C4-2B (cell line): ENCODE data around the gene SLC34A3.

Experiments used
- H3K27ac ChIP-seq: fragments of 450-650 bp; 2 replicates; pipeline ENCODE4 v1.5.1; 2017
- CTCF ChIP-seq: fragments of 450-650 bp; conservative IDR thresholded peaks from 2 replicates; pipeline ENCODE4 v1.5.1; 2017; ENCODE audit warnings: mild to moderate bottlenecking
- ZFX ChIP-seq: fragments of 450-650 bp; IDR thresholded peaks from 2 replicates; pipeline ENCODE4 v1.6.1; 2017

The SLC34A3 gene

GRCh38 chr9:137277329-137278041 is 46.8 kb downstream of the SLC34A3 start, which contains the start of gene TOR4A:
TSS of gene TOR4A (plus strand) at chr9:137277726. CDS start at chr9:137278690, 964 bp downstream.
- TF ChIP-seq ZFX (no peak), CTCF (no peak)

DNA sequence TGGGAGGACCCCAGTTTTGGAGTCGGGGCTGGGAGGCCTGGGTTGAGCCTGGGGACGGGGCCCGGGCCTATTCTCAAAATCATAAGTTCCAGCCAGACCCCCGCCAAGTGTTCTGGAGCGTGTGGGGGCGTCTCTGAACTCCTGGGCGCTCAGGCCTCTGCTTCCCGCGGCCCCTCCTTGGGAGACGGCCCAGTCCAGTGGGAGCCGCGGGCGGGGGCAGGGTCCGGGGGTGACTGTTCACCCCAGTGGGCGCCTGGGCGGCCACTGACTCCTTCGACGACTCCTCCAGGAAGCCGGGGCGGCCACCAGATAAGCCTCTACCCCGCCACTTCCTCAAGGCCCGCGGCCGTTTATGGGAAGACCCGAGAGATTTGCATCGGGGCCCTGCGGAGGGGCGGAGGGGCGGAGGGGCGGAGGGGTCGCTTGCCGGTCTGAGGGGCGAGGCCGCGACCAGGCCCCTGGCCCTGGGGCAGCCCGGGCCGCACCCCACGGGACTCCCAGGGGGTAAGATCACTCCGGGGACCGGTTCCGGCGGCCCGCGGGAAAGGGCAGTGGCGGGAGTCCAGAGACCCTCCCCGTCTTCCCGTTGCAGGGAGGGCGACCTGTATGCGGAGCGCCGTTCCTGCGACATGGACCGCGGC is 47.5 kb downstream of the SLC34A3 start:
- TF ChIP-seq CTCF (no peak), ZFX (no peak)
- H3K27ac ChIP-seq: no peak overlapping the region

More at GRCh38 chr9:137277329-137278041, 46.8 kb downstream of the SLC34A3 start, which contains the start of gene TOR4A:
- H3K27ac ChIP-seq: no peak within 1 kb of the TSS

DNA sequence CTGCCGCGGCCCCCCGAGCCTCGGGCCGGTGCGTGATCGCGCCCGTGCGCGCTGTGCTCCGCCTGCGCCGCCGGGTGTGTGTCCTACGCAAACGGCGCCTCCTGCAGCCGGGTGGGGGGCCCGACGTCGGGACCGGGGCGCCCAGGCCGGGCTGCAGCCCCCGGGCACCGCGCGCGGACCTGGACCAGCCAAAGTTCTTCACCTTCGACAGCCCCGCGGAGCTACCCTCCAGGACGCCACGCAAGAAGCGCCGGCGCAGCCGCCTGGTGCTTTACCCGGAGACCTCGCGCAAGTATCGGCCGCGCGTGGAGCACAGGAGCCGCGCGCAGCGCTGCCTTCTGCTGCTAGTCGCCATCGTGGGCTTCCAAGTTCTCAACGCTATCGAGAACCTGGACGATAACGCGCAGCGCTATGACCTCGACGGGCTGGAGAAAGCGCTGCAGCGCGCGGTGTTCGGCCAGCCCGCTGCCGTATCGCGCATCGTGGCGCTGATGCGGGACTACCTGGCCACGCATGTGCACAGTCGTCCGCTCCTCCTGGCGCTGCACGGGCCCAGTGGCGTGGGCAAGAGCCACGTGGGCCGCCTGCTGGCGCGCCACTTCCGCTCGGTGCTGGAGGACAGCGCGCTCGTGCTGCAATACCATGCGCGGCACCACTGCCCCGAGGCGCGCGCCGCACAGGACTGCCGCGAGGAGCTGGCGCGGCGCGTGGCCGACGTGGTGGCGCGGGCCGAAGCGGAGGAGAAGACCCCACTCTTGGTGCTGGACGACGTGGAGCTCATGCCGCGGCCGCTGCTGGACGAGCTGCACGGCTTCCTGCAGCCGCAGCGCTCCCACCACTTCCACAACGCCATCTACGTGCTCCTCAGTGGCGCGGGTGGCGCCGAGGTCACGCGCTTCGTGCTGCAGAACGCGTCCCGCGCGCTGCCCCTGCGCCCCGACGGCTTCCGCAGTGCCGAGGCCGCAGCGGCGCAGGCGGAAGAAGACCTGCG is 48.3 kb downstream of the SLC34A3 start:
- TF ChIP-seq CTCF (no peak), ZFX (no peak)
- H3K27ac ChIP-seq: no peak overlapping the region

DNA sequence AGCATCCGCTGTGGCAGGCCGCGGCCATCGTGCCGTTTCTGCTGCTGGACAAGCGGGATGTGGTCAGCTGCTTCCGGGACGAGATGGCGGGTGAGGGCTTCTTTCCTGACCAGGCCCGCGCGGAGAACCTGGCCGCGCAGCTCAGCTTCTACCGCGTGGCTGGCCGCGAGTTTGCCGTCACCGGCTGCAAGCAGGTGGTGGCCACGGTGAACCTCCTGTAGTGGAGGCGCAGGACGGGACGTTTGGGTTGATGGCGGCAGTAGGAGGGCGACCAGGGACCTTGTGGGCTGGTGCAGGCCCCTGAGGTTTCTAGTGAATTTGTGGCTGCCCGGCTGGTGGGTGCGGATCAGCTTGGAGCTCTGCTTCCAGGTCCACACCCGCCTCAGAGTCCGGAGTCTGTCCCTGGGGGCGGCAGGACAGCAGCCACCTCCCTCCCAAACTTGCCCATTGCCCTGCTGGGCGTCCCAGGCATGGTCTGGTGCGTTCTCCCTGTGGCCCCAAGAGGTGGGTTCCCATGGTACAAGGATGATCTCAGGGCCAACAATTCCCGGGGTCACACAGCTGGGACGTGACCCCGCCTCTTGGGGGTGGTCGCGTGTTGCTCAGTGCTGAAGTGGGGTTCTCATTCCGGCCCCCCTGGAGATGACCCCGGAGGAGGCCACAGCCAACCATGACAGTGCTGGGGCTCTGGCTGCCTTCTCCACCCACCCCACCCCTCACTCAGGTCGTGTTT is 49.2 kb downstream of the SLC34A3 start:
- TF ChIP-seq ZFX (no peak), CTCF (no peak)
- H3K27ac ChIP-seq: no peak overlapping the region

GRCh38 chr9:137280474-137281344 is 50.0 kb downstream of the SLC34A3 start:
- TF ChIP-seq CTCF: no peak
- H3K27ac ChIP-seq: no peak overlapping the region

GRCh38 chr9:137281345-137282116 is 50.8 kb downstream of the SLC34A3 start:
- TF ChIP-seq ZFX: no peak
- TF ChIP-seq CTCF: no peak
- H3K27ac ChIP-seq: no peak overlapping the region
